ENCODE measurements around the gene LTBR.

LTBR gene

GRCh38 chr12:6434205-6435140 lies 50.5 kb downstream of the LTBR start:
- DNase-seq (ENCODE audit: low spot score), result no peak
- TF ChIP-seq CTCF (IDR thresholded peaks at IDR 0.05; ENCODE audit: extremely low read depth, missing control alignments), result no peak

GRCh38 chr12:6435961-6436715 lies 52.2 kb downstream of the LTBR start:
- no peak for TF ChIP-seq CTCF (IDR thresholded peaks at IDR 0.05; ENCODE audit: extremely low read depth, missing control alignments)
- no peak for DNase-seq (ENCODE audit: low spot score)

GRCh38 chr12:6437586-6437985 lies 53.6 kb downstream of the LTBR start:
- TF ChIP-seq CTCF (IDR thresholded peaks at IDR 0.05; ENCODE audit: extremely low read depth, missing control alignments), result no peak
- DNase-seq (ENCODE audit: low spot score), result no peak

GRCh38 chr12:6438345-6438744 lies 54.4 kb downstream of the LTBR start:
- DNase-seq (ENCODE audit: low spot score), result no peak
- TF ChIP-seq CTCF (IDR thresholded peaks at IDR 0.05; ENCODE audit: extremely low read depth, missing control alignments), result no peak

DNA sequence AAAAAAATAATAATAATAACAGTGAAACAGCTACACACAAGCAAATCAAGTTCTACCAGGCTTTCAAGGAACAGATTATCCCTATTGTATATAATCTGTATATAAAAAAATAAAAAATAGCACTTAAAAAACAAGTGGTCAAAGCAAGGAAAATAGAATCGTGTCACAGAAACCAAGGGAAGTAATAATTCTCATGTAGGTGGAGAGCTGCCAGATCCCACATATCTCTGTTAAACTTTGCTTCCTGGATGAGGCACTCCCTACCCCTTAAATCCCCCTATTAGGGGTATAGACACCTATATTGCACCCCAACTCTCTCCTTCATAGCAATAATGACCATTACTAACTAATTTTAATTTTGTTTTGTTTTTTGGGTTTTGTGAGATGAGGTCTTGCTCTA lies 56.4 kb downstream of the LTBR start:
- no peak for DNase-seq (ENCODE audit: low spot score)
- TF ChIP-seq CTCF (IDR thresholded peaks at IDR 0.05; ENCODE audit: extremely low read depth, missing control alignments), result no peak
